GM12873 (cell line): ENCODE results near the gene C11orf21.

Experiments used
- CTCF ChIP-seq: IDR thresholded peaks from 2 replicates; pipeline ENCODE4 v1.5.1; 2012; ENCODE audit warnings: low read depth, mild to moderate bottlenecking, moderate library complexity, low read length, control low read depth; ENCODE audit not compliant: insufficient read depth; ENCODE audit errors: missing control alignments

C11orf21 gene

DNA sequence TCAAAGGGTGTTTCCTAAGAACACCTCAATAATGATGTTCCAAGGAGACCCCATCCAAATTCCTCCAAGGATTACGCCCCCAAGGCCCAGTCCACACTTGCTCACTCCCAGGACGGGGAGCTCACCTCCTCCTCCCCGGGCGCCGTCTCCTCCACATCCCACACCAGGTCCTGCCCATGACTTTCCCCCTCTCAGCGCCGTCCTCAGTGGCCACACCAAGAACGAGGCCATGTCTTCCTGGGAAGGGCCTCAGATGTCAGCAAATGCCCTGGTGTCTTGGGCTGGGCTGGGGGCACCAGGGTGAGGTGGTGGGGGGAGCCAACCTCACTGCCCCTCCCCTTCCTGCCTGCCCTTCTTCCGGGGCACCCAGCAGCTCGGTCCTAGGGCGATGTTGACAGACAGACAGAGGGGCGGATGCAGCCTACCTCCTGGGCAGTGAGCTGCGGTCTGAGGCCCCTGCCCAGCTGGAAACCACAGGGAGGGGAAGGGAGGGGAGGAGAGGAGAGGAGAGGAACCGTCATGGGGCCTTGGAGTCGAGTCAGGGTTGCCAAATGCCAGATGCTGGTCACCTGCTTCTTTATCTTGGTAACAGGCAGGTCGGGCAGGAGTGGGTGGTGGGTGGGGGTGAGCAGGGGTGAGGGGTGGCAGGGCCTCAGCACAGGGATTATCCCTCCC lies at the start of gene C11orf21, which contains the start of gene TSPAN32:
C11orf21 (minus strand) TSS at position 288 of the 675 bp plus-strand sequence; CDS start at position 178, 110 bp downstream.
TSPAN32 (plus strand) TSS at position 383 of the 675 bp plus-strand sequence; CDS start at position 520, 137 bp downstream.
- no peak for TF ChIP-seq CTCF

GRCh38 chr11:2348986-2349385 lies 47.3 kb upstream of the C11orf21 start:
- no peak for TF ChIP-seq CTCF

DNA sequence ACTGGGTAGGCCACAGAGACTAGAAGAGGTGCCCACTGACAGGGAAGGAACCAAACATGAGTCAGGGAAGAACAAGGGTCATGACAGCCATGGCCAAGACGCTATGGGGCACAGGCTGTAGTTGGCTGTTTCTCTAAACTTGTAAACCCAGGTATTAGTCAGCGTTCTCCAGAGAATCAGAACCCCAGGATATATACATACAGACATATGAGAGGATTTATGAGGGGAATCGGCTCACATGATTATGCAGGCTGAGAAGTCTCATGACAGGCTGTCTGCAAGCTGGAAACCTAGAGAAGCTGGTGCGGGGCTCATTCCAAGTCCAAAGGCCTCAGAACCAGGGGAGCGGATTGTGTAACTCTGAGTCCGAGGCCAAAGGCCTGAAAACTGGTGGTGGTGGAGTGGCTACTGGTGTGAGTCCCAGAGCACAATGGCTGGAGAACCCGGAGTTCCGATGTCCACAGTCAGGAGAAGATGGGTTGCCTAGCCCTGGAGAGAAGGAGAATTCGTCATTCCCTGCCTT lies 45.7 kb upstream of the C11orf21 start:
- no peak for TF ChIP-seq CTCF

DNA sequence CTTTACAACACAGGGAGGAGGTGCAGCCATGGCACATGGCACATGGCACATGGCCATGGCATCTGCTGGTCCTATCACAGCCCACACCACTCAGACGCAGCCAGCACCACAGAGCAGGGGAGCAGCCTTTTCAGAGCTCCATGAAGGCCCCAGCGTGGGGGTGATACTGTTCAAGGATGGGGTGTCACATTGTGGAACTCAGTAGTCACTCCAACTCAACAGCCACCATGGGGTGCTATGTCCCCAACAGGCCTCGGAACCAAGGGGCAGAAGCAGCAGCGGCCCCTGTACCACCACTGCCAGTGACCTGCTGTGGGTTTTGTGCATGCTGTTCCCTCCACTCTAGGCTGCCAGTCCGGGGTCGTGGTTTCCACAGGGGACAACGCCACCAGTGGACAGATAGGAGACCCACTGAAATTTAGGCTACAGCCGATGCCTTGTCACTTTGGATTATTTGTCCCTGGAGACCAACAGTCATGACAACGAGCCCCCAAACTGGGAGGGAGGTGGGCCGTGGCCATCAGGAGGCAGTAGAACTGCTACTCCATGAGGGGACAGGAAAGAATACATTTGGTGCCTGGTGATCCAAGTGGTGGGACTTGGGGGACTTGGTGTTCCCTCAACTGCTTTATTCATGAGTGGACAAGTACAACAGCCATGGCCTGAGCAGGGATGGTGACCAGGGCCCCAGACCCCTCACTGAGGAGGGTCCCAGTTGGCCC lies 45.0 kb upstream of the C11orf21 start:
- TF ChIP-seq CTCF, result no peak

- TF ChIP-seq CTCF, result no peak
Observed at GRCh38 chr11:2346014-2346413, 44.3 kb upstream of the C11orf21 start.

- TF ChIP-seq CTCF, result no peak
Observed at GRCh38 chr11:2345050-2345449, 43.3 kb upstream of the C11orf21 start.

DNA sequence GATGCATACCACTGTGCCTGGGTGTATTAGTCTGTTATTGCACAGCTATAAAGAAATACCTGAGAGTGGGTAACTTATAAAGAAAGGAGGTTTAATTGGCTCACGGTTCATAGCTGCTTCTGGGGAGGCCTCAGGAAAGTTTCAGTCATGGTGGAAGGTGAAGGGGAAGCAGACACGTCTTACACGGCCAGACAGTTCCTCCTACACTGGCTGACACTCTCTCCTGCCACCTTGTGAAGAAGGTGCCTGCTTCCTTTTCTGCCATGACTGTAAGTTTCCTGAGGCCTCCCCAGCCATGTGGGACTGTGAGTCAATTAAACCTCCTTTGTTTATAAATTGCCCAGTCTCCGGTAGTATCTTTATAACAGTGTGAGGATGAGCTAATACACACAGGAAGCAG lies 41.8 kb upstream of the C11orf21 start:
- no peak for TF ChIP-seq CTCF
